Left kidney (tissue), 8 donors: ENCODE results near the gene LMBRD1. TPM values are rescaled to one million over a fixed set of nuclear protein-coding genes. Genes with fewer than 3 reads are reported as not detected.
"Not testable (repeated sequence)": the region's sequence is repeated elsewhere in the genome, so short reads cannot be mapped to it uniquely, and the experiment has no call there.

Source experiments
- DNase-seq: peaks from one replicate; pipeline ENCODE4 v3.0.0-alpha.2; 2013
- long read RNA-seq, 8 donors: transcript quantifications; one replicate each; lab custom pipeline, GENCODE V29; 2026
- polyA plus RNA-seq: library from polyadenylated mRNA; unstranded; fragments of 120-200 nt; gene quantifications from one replicate; pipeline ENCODE4 v1.2.1, GENCODE V29; 2013; ENCODE audit not compliant: insufficient read length

LMBRD1 gene
- 146 TPM for polyA plus RNA-seq
- long read RNA-seq, donor 1, transcript LMBRD1-202 (16 exons, 2,264 nt): major isoform, 39 of 52 reads
- long read RNA-seq, donor 1, partial matches to known transcripts: 10 of 52 reads
- long read RNA-seq, donor 1, other reads (novel, unspliced or antisense): 0 of 52 reads
- long read RNA-seq, donor 2, transcript LMBRD1-202 (16 exons, 2,264 nt): major isoform, 39 of 67 reads
- long read RNA-seq, donor 2, partial matches to known transcripts: 26 of 67 reads
- long read RNA-seq, donor 2, other reads (novel, unspliced or antisense): 0 of 67 reads
- long read RNA-seq, donor 3, transcript LMBRD1-202 (16 exons, 2,264 nt): major isoform, 34 of 73 reads
- long read RNA-seq, donor 3, transcript LMBRD1-205 (15 exons, 3,578 nt): minor isoform, 6 of 73 reads
- long read RNA-seq, donor 3, partial matches to known transcripts: 29 of 73 reads
- long read RNA-seq, donor 3, other reads (novel, unspliced or antisense): 0 of 73 reads
- long read RNA-seq, donor 4, partial matches to known transcripts: 6 of 7 reads
- long read RNA-seq, donor 4, other reads (novel, unspliced or antisense): 0 of 7 reads
- long read RNA-seq, donor 5, transcript LMBRD1-202 (16 exons, 2,264 nt): major isoform, 75 of 141 reads
- long read RNA-seq, donor 5, partial matches to known transcripts: 61 of 141 reads
- long read RNA-seq, donor 5, other reads (novel, unspliced or antisense): 0 of 141 reads
- long read RNA-seq, donor 6, transcript LMBRD1-202 (16 exons, 2,264 nt): major isoform, 25 of 67 reads
- long read RNA-seq, donor 6, partial matches to known transcripts: 36 of 67 reads
- long read RNA-seq, donor 6, other reads (novel, unspliced or antisense): 0 of 67 reads
- long read RNA-seq, donor 7, transcript LMBRD1-202 (16 exons, 2,264 nt): major isoform, 60 of 115 reads
- long read RNA-seq, donor 7, partial matches to known transcripts: 42 of 115 reads
- long read RNA-seq, donor 7, other reads (novel, unspliced or antisense): 5 of 115 reads
- long read RNA-seq, donor 8, transcript LMBRD1-202 (16 exons, 2,264 nt): major isoform, 15 of 29 reads
- long read RNA-seq, donor 8, partial matches to known transcripts: 11 of 29 reads
- long read RNA-seq, donor 8, other reads (novel, unspliced or antisense): 0 of 29 reads

DNA sequence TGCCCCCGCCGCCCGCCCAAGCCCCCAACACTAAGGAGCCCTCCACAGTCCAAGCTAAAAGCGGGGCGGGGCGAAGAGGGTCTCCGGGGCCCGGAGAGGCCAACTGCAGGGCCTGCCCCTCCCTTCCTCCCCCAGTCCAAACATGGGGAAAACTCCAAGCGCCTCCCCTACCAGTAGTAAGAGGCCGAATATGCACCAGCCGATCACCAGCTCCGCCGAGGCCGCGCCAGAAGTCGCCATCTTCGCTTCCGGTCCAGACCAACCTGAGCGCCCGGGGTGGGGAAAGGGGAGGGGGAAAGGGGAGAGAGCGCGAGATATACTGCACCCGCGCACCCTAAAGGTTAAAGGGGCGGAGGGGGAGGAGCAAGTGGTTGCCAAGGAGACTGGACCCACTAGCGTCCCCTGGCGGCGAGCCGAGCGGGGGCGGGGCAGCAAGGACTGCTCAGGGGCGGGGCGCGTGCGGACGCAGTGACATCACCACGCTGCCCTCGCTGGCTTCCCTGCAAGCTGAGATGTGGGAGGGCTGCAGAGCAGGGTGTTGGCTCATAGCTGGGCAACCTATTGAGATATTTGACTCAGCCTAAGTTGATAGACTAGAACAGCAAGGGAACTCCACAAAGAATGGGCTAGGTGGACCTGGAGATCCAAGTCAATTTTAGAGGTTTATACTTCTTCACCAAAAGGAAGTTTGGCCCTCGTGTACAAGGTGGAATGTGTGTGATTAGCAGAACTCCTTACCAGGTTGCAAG, at the start of gene LMBRD1:
Gene LMBRD1 (minus strand): TSS at position 369 of the 749 bp plus-strand sequence. CDS start 129 bp downstream, at position 240.
- peak; percentile 95 for DNase-seq

DNA sequence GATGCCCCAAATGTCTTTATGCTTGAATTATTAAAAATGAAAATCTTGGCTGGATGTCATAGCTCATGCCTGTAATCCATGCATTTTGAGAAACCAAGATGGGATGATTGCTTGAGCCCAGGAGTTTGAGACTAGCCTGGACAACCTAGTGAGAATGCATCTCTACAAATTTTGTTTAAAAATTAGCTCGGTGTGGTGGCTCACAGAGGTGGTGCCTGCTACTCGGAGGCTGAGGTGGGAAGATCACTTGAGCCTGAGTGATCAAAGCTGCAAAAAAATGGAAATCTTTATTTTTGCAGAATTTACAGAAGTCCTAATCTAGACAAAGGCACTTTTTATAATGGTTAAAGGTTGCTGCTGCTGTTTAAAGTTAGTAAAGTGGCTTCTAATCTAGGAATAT, 49.5 kb upstream of the LMBRD1 start:
- no peak for DNase-seq

DNA sequence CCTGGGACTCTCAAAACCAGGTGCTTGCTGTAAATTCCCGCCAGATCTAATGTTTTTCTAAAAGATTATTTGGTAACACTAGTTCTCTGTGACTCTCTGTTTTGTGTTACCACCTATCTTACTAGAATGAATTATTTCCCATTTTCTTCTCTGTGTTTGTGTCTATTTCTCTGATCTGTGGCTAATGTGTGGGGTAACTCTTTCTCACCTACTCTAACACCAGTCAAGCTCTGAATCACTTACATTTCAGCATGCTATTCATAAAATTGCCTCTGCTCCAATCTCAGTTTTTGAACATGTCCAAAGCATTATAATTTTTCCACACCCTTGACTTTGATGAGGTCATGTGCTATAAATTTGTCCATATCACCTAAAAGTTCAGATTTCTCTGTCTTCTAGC, 46.4 kb upstream of the LMBRD1 start:
- no peak for DNase-seq

DNA sequence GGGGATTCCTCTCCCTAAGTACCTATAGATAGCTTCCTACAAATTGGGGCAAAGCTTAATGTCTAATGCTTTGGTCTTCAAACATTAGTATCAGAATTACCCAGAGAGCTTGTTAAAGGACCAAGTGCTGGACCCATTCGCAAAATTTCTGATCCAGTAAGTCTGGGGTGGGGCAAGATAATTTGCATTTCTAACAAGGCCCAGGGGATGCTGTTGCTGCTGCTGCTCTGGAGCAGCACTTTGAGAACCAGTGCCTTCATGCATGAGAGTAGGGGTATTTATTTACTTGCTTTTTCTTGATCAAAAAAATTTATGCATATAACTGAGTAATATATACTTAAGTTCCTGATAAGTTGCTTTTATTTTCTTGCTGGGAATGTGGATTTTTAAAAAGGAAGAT, 45.1 kb upstream of the LMBRD1 start:
- no peak for DNase-seq

DNA sequence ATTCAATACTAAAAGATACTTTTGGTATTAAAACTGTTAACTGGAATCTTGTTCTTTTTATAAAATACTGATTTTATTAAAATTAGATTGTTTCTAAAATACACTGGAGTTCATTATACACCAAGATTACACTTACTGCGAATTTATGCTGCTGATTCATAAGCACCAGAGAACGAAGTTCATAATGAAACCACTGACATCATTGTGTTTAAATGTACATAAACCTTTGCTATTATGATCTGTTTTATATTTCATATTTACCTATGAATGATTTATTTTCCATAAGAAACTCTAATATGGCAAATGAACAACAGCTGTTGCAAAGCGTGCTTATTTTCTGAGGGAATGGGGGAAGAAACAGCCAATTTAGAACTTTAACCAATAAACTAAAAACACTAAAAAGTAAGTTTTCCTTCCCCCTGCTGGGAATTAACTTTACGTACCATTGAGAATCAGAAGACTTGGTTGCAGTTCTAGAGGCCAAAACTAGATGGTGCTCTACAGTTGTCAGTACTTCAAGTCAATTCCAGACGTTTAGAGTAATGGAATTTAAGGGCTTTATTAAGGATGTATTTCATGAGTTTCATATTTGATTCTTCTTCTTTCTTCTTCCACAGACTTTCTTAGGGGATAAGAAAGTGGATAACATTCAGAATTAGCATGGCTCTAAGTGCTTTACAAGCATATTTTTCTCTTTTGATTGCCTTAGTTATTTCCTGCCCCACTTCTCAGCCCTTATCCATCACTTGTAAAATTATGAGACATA, 38.8 kb upstream of the LMBRD1 start:
- peak; percentile 59 for DNase-seq

DNA sequence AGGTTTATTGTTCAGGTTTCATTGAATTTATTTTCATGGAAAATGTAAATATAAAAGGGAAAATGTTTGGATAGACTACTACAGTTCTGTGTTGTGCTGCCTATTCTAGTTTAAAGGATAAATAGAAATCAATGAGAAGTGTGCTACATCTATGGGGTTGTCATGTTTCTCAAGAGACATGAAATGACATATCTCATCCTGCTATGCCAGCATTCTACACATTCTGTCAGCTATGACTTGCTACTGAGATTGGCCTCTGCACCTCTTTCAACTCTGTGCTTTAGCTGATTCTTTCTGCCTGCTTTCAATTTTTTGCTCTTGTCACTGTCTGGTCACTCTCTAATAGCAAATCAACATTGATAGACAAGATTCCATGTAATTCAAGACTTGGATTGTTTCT, 35.7 kb upstream of the LMBRD1 start:
- DNase-seq: no peak

DNA sequence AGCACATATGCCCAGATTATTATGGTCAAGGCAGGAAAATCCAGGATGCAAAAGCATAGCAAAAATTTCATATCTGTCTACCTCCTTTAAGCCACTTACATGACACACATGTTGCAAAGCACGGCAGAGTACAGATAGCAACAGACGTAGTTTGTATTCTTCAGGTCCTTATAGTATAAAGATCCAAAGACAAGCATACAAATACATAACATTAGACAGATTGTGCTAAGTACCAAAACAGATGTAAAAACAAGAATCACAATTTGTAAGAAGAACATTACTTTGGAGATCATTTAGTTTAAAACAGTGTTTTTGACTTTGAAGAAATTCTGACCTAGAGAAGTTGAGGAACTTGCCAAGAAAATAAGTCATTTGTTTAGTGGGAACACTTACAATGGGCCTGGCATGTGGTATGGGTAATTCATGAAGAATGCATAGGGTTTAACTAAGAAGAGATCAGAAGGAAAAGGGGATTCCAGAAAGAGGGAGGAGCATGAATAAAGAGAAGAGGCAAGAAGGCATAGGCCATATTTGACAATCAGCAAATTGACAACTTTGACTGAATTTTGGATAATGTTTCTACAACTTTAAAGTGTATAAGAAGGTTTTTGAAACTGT, 30.6 kb upstream of the LMBRD1 start:
- DNase-seq: no peak

DNA sequence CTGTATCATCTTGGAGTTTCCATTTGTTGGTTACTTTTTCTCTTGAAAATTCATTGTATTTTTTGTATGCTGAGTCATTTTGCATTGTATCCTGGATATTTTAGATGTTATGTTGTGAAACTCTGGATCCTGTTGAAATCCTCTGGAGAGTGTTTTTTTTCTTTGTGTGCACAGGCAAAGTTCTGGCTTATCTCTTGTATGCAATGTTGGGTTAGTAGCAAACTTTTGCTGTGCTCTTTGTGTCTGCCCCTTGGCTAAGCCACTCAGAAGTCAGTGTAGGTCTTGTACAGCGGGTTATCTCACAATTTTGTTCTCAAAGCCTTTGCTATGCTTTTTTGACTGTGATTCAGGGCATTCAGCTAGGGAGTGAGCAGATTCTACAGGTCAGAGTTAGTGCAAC, 29.1 kb upstream of the LMBRD1 start:
- DNase-seq: no peak

DNA sequence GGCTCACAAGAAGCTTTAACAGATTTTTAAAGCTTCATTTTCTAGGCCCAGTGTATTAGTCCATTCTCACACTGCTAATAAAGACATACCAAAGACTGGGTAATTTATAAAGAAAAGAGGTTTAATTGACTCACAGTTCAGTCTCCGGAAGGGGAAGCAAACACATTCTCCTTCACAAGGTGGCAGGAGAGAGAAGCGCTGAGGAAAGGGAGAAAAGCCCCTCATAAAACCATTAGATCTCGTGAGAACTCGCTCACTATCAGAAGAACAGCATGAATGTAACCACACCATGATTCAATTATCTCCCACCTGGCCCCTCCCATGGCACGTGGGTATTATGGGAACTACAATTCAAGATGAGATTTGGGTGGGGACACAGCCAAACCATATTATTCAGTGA, 27.5 kb upstream of the LMBRD1 start:
- DNase-seq: not testable (repeated sequence)

DNA sequence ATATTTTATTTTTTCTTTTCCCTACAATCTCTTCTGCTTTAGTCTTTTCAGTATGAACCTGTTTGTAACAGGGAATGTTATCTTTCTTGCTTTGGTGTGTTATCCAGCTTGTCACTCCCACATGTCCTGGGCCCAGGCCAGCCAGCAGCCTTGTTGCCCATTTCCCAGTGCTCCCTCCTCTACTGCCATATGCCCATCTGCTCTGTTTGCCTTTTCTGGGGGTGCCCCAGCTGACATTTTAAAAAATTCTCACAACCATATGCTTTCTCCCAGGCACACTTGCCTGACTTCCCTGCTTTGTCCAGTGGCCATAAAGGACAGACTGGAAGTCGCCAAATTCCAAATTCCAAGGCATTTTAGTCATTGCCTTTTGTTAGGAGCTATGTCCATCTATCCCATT, 23.6 kb upstream of the LMBRD1 start:
- no peak for DNase-seq

DNA sequence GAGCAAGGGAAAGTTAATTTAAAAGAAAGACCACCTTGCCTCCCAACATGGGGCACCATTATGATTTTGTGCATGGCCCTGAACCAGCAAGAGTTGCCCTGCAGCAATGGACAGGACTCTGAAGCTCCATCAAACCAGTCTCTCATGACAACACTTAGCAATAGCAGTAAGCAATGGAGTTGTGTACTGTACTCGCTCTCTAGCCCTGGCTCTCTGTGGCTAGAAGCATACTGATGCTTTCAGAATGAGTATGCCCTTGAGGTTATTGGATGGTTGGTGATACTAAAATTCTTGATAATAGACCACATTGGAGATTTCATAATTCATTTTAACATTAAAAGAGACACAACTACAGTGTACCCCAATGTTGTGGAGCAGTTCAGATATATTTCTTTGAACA, 23.2 kb upstream of the LMBRD1 start:
- no peak for DNase-seq

DNA sequence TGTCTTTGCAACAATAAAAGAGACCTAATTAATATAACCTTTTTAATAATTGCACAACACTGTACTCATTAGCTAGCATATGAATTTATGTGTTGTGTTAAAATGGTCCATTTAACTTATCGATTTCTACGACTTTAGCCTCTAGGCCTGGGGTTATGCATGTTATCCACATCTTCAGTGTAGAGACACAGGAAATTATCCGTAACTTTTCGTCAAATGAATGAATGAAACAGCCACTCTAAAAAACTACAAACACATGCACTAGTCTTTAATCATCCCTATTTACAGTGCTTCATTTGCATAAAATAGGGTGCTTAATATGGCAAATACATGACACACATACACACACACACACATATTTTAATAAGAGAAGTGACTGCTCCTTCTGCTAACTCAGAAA, 22.3 kb upstream of the LMBRD1 start:
- no peak for DNase-seq

DNA sequence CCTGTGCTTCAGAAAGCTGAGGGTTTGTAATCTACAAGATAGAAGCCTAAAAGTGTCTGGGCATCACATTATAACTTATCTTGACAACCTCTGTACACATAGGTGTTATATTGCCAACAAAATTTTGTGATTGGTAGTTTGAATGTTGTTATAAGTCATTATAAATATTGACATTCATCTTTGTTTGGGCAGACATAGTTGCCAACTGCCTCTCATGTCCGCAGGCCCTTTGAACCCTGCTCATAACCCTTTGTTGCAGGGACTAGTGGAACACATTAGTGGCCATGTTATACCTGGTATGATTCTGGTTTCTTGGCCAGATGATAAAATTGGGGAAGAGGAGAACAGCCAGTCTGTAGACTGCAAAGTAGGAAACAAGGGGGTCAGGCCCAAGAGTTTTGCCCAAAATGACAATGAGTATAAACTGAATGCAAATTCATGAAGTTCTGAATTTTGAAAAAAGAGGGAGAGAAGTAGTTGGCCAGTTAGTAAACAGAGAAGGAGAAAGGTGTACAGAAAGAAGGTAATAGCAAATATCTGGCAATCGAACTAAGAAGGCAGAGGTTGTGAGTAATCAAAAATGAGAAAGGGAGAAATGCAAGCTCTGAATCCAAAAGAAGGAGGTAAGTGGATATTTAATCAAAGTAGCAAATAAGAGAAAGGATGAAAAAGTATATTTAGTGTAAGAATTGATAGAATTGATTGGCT, 21.6 kb upstream of the LMBRD1 start:
- DNase-seq: no peak

DNA sequence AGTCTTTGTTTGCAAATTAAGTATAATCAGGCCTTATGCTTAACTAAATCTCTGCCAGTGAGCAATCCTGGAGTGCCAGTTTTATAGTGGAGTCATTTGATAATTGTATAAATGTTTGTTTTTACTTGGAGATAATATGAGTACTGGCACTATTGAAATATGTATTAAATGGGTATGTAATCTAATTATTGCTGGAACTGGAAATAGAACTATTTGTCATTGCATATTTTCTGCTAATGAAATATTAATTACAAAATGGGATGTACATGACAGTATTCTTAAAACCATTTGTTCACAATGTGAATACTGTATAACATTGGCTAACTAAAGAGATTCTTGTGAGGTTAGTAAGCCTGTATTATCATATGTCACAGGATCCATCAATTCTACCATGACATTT, 20.5 kb upstream of the LMBRD1 start:
- DNase-seq: no peak

DNA sequence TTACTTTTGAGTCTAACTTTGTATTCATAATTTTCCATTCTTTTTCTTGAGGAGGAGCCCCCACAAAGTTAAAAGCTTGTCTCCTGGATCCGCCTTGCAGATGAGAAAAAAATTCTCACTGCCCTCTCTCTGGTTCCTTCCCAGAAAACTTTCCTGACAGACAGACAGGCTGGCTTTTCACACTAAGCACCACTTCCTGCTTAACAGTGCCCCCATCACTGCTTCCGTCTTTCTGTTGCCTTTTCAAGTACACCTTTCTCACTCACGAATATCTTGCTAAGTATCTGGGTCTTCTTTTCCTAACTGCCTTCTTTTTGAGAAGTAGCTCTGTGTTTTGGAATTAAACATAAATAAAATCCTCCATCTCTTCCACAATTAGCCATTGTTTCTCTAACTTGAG, 19.8 kb upstream of the LMBRD1 start:
- DNase-seq: no peak

DNA sequence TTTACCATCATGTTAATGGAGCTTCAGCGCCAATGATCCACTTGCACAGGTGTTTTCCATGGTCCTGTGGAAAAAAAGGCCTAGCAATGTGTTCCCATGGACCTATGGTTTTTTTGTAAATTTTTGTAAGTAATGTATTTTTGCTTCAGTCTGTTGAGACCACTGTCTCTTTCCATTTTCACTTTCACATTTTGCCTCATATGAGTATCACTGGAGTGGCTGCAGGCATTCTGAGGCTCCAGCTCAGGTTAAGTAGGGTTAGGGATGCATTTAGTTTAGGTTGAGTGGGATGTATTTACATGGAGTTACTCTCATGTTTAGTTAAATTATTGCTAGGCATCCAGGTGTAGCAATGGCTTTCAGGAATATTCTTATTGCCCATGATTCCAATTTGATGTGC, 19.2 kb upstream of the LMBRD1 start:
- DNase-seq: no peak

DNA sequence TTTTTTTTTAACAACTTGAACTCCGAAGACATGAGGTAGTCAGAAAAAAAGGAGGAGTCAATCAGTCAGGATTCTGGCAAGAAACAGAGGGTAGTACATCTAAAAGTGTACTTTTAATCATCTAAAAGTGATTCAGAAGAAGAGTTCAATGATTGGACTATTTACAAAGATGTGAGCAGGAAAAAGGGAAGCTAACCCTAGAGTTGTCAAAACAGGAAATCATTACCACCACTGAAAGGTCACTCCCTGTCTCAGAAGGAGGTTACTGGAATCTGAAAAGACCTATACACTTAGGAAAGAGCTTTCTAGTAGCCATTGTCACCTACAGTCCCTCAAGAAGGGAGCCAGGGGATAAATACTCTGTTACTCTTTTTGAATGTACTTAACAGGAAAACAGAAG, 16.7 kb upstream of the LMBRD1 start:
- DNase-seq: no peak

DNA sequence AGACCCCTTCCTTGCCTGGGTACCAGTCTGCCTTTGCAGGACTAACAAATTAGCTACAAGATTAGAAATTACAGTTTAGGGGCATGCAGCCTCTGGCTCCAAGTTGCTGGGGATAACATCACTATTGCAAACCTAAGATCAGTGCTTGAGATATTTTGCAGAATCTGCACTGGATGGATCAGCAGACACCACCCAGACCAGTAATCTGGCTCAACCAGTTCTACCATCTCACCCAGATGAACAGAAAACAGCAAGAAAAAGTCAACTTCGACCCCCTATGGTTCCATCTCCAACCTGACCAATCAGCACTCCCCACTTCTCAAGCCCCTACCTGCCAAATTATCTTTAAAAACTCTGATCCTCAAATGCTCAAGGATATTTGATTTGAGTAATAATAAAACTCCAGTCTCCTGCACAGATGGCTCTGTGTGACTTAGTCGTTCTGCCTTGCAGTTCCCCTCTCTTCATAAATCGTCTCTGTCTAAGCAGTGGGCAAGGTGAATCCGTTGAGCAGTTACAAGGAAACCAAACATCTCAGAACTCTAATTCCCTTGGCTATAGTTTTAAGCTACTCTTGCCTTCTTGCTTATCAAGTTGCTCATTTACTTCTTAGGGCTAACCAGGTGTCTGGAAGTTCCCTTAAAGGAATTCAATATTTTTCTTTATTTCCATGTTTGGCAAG, 16.1 kb upstream of the LMBRD1 start:
- DNase-seq: no peak

DNA sequence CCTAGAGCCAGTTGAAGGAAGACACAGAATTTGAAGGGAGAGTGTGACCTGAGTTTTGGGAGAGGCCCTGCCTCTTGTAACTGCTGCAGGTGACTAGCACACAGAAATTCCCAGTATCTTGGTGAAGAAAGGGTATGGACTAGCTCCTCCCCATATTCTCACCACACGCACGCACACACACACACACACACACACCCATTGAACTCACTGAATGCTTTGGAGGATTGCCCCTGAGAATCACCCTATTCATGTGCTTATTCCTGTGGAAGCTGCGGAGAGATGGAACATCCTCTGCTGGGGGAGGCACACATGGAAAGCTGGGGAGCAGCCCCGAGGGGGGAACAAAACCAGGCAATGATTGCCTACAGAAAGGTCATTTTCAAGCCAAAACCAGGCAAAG, 6.2 kb upstream of the LMBRD1 start:
- no peak for DNase-seq

DNA sequence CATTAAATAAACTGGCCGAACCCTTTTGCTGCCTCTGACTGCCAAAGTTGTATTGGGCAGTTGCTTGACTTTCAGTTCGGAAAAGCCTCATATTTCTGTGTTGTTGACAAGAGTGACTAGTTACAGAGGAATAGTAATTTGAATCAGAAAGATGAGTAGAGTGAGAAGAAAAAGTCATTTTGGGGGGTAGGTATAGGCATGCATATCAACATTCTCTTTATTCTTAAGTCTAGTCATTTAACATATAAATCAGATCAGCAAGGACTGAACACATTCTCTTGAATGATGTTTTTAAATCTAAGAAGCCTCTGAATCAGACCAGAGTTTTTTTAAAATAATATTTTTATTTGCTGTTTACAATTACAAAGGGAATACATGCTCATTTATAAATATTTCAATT, 4.9 kb upstream of the LMBRD1 start:
- DNase-seq: no peak
